Measurements from ENCODE around the gene KCNG2. TPM values are rescaled to one million over a fixed set of nuclear protein-coding genes. Genes with fewer than 3 reads are reported as not detected.

KCNG2 gene
- total RNA-seq, 1 experiment from 2014 or later, result not detected

GRCh38 chr18:79750980-79751571 lies 46.7 kb upstream of the KCNG2 start:
- POLR2A ChIA-PET, result no interaction called here
- no peaks in the 10 kb centered on the region for H3K27me3 ChIP-seq (ENCODE audit: insufficient read depth, low read length)
- H3K27ac ChIP-seq (ENCODE audit: low read depth, low read length), result no peak overlapping the region
- no peaks in the 10 kb centered on the region for H3K9me2 ChIP-seq (ENCODE audit: insufficient read depth)
- CTCF ChIA-PET, result no interaction called here
- TF ChIP-seq POLR2AphosphoS5 (IDR thresholded peaks at IDR 0.05; ENCODE audit: low read depth, low read length) (no peak), FOSL1 (IDR thresholded peaks at IDR 0.05; ENCODE audit: low read depth) (no peak), EZH2 (IDR thresholded peaks at IDR 0.05) (no peak), JUND (IDR thresholded peaks at IDR 0.05) (no peak), SIN3A (IDR thresholded peaks at IDR 0.05; ENCODE audit: low read depth) (no peak), POLR2A (IDR thresholded peaks at IDR 0.05; ENCODE audit: borderline replicate concordance, extremely low read depth, insufficient read depth, insufficient read length) (no peak), TCF7L2 (IDR thresholded peaks at IDR 0.05; ENCODE audit: borderline replicate concordance, extremely low read depth, insufficient read depth, insufficient read length) (no peak), ZNF274 (IDR thresholded peaks at IDR 0.05; ENCODE audit: low read depth, low read length) (no peak), YY1 (IDR thresholded peaks at IDR 0.05; ENCODE audit: extremely low read depth, insufficient replicate concordance, low read depth, low read length) (no peak), SP1 (IDR thresholded peaks at IDR 0.05; ENCODE audit: low read depth) (no peak), EZH2phosphoT487 (IDR thresholded peaks at IDR 0.05; ENCODE audit: borderline replicate concordance) (no peak), ZBTB33 (IDR thresholded peaks at IDR 0.05; ENCODE audit: extremely low read depth, insufficient replicate concordance, low read length) (no peak), ELF1 (IDR thresholded peaks at IDR 0.05; ENCODE audit: borderline replicate concordance, low read depth) (no peak)
- H3K9ac ChIP-seq (ENCODE audit: low read length), result no peak overlapping the region
- intact Hi-C loops (cut with micrococcal nuclease), result no loop called here
- H3K79me2 ChIP-seq (ENCODE audit: insufficient read depth, low read length), result no peaks in the 10 kb centered on the region
- H3K9me3 ChIP-seq (ENCODE audit: control insufficient read depth in 1 of 2, insufficient read depth in 1 of 2, low read depth in 1 of 2, low read length in 2 of 2), result no peaks in the 10 kb centered on the region
- peaks cover 6 to 19% of the 10 kb centered on the region in 2 experiments; a peak in 2 of 4 replicates for H3K36me3 ChIP-seq (ENCODE audit: control insufficient read depth in 1 of 2, insufficient read depth in 2 of 2, low read length in 2 of 2)
- no peak overlapping the region for H3K4me3 ChIP-seq (replicated peaks in 1 of 2; ENCODE audit: low read depth in 1 of 2, low read length in 2 of 2)
- no peaks in the 10 kb centered on the region for H4K20me1 ChIP-seq (ENCODE audit: insufficient read depth)
- no peaks in the 10 kb centered on the region for H3K4me1 ChIP-seq (ENCODE audit: control insufficient read depth in 1 of 2, insufficient read depth in 2 of 2, low read length in 2 of 2)
- DNase-seq (ENCODE audit: low read depth, low spot score), result no peak
- no peak overlapping the region for H2AFZ ChIP-seq (ENCODE audit: low read depth, low read length, poor library complexity, severe bottlenecking)
- no peak overlapping the region for H3K4me2 ChIP-seq (ENCODE audit: low read length)
- ATAC-seq, result peak; percentile 55
- RAD21 ChIA-PET (ENCODE audit: low non-redundant PET in 1 of 2, low total read pairs in 2 of 2, uncharacterized antibody in 2 of 2, unreplicated experiment in 2 of 2), result no interaction called here
- no TSS peak for BruUV-seq (replicated peaks)

Measured in HCT116 (cell line).